OCI-LY3 (cell line): Measurements from ENCODE around the gene FOLR1.

Experiments used
- EZH2phosphoT487 ChIP-seq: fragments of 200-600 bp; shearing (Covaris generic); IDR thresholded peaks from 2 replicates; pipeline ENCODE4 v1.6.1; 2018; ENCODE audit warnings: antibody characterized with exemption, mixed run types, low read depth
- TF ChIP-seq, protein P1 (sequence below): fragments of 200-600, 300-600 bp; sonication (generic); IDR thresholded peaks from 2 replicates; pipeline ENCODE4 v1.5.1; 2014; ENCODE audit warnings: antibody characterized with exemption, low read length, low read depth

DNA sequence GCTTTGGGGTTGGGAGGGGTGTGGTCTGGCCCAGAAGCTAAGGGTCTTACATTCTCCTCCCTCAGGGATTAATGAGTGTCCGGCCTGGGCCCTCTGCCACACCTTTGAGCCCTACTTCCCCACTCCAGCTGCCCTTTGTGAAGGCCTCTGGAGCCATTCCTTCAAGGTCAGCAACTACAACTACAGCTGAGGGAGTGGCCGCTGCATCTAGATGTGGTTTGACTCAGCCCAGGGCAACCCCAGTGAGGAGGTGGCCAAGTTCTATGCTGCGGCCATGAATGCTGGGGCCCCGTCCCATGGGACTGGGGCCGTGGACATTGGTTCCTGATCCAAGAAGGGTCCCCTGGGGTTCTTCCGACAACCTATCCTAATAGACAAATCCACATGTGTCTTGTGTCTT is 14.3 kb upstream of the FOLR1 start:
- TF ChIP-seq, protein P1, sequence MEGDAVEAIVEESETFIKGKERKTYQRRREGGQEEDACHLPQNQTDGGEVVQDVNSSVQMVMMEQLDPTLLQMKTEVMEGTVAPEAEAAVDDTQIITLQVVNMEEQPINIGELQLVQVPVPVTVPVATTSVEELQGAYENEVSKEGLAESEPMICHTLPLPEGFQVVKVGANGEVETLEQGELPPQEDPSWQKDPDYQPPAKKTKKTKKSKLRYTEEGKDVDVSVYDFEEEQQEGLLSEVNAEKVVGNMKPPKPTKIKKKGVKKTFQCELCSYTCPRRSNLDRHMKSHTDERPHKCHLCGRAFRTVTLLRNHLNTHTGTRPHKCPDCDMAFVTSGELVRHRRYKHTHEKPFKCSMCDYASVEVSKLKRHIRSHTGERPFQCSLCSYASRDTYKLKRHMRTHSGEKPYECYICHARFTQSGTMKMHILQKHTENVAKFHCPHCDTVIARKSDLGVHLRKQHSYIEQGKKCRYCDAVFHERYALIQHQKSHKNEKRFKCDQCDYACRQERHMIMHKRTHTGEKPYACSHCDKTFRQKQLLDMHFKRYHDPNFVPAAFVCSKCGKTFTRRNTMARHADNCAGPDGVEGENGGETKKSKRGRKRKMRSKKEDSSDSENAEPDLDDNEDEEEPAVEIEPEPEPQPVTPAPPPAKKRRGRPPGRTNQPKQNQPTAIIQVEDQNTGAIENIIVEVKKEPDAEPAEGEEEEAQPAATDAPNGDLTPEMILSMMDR: no peak
- no peak for TF ChIP-seq EZH2phosphoT487
